Loucy (cell line): ENCODE measurements around the gene SH3RF3.

Experiments used
- EZH2phosphoT487 ChIP-seq: fragments of 200-600 bp; IDR thresholded peaks from 2 replicates; pipeline ENCODE4 v1.6.1; 2018; ENCODE audit warnings: antibody characterized with exemption, mild to moderate bottlenecking, moderate library complexity, borderline replicate concordance
- TF ChIP-seq, protein P1 (sequence below): fragments of 200-600 bp; sonication (generic); conservative IDR thresholded peaks from 2 replicates; pipeline ENCODE4 v1.5.1; 2014; ENCODE audit warnings: mild to moderate bottlenecking, antibody characterized with exemption, low read length

GRCh38 chr2:109386004-109386695 lies 257.1 kb downstream of the SH3RF3 start:
- TF ChIP-seq, protein P1, sequence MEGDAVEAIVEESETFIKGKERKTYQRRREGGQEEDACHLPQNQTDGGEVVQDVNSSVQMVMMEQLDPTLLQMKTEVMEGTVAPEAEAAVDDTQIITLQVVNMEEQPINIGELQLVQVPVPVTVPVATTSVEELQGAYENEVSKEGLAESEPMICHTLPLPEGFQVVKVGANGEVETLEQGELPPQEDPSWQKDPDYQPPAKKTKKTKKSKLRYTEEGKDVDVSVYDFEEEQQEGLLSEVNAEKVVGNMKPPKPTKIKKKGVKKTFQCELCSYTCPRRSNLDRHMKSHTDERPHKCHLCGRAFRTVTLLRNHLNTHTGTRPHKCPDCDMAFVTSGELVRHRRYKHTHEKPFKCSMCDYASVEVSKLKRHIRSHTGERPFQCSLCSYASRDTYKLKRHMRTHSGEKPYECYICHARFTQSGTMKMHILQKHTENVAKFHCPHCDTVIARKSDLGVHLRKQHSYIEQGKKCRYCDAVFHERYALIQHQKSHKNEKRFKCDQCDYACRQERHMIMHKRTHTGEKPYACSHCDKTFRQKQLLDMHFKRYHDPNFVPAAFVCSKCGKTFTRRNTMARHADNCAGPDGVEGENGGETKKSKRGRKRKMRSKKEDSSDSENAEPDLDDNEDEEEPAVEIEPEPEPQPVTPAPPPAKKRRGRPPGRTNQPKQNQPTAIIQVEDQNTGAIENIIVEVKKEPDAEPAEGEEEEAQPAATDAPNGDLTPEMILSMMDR = 0 out of 2 replicates have a peak, but pooled peaks have one; percentile 13
- no peak for TF ChIP-seq EZH2phosphoT487
